GM12801 (cell line): ENCODE measurements around the gene ZACN.

ENCODE experiments used
- CTCF ChIP-seq: IDR thresholded peaks from one replicate; pipeline ENCODE4 v1.5.1; 2011; ENCODE audit warnings: control low read depth; ENCODE audit not compliant: insufficient read length; ENCODE audit errors: extremely low read depth

The ZACN gene

DNA sequence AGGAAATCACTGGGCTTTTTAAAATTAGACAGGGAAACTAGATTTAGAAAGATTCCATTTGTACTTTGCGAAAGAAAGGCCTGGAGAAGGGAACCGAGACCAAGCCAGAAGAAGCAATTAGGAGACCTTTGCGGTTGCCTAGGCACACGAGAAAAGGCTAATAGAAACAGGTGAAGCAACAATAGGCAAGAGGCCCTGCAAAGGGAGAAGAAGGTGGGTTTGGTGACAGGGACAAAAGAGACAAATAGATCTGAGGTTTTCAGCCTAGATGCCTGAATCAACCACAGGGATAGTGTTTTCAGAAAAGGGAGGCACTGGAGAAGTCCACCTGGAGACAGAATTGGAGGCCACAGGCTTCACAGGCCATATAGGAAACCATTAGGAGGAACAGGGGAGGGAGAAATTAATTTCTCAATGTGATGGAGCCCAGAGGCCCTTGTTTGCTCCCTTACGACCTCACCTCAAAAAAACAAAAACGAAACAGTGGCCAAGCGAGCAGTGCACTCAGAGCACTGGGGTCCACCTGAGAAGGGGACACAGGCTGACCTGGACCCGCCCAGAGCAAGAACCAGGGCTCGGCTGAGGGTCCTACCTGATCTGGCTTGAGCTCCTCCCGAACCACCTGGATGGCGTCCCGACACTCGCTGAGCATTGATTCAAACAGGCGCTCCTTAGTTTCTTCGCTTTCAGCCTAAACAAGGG is 29.0 kb upstream of the ZACN start:
- no peak for TF ChIP-seq CTCF

DNA sequence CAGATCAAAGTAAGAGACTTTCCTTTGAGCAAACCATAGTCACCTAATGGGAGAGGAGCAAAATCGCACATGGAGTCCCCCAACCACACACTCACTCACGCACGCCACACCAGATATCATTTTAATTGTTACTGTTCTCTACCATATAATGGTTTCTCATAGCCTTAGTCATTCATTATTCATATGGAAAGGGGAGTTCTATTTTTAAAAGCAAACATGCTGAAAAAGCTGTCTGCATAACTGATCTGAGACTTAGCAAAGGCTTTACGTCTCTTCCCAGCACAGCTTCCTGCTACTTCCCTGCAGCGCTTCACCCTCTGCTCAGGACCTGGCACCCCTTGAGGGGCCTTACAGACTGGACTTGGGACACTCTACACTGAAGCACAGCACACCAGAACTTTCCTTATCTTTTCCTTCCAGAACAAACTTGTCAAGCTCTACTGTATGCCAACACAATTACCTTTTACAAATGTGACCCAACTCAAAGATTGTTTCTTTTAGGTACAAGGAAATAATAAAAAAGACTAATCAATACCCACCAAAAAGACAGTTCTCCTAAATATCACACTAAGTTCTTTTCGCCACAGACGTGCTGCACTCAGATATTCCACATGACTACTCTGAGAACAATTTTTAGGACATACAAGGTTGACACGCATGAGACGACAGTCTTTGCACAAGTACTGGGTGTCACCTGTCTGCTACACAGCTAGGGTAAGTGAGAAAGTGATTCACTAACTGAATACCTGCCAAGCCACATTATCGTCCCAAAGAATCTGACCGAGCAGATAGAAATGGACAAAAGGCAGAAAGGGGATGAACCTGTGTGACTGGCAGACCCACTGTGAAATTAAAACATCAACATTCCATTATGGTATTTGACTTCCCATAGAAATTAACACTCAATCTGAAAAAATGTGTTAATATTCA is 28.2 kb upstream of the ZACN start:
- no peak for TF ChIP-seq CTCF

GRCh38 chr17:76051561-76051960 is 27.4 kb upstream of the ZACN start:
- TF ChIP-seq CTCF = no peak

DNA sequence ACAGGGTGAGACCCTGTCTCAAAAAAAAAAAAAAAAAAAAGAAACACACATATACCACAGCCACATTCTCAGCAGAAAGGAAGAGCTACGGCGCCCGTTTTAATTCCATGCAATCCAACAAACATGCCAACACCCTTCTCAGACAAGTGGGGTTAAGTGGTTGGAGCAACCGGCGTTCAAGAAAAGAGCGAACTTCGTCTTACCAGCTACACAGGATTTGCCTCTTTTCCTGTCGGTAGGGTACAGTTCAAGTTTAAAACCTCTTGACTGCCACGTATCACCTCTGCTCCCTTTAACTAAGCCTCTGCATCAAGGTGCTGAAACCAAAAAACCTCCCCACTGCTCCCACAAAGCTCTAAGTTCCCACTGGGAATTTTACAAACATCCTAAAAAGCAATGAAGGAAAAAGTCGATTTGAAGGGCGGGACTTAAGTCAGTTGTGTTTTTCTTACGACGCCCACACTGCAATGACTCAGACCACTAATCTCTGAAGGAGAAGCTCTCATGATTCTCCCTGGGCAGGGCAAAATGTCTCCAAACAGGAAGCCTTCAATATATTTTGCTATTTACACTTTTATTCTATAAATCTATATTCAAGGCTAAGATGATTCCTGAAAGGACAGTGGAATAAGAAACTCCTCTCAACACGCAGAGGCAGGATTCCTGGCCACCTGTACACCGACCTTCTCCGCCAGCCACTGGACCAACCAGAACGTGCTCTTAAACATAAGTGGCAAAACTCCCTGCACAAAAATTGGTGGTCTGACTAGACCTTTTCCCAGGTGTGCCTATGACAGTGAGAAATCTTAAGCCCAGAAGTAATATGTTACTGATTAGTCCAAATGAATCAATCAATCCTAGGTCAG is 25.5 kb upstream of the ZACN start:
- TF ChIP-seq CTCF = no peak

- no peak for TF ChIP-seq CTCF
Measured at GRCh38 chr17:76054112-76054476, 24.9 kb upstream of the ZACN start.

GRCh38 chr17:76056882-76057281 is 22.1 kb upstream of the ZACN start:
- TF ChIP-seq CTCF = no peak
